GM12878 (cell line): Measurements from ENCODE around the gene PLEKHF1. TPM values are rescaled to one million over a fixed set of nuclear protein-coding genes. Genes with fewer than 3 reads are reported as not detected.

Experiments used
- ATAC-seq: fragments of 200-7000 bp; cut with Tn5 transposase; 3 replicates; pipeline ENCODE4 v1.9.1; 2020; ENCODE audit warnings: mild to moderate bottlenecking, moderate library complexity
- BruUV-seq: library from RNA; stranded (reverse); fragments of 400-500 nt; replicated peaks from 2 replicates; lab custom pipeline; 2021; lab: Mats Ljungman, UMichigan
- CTCF ChIA-PET: fragments of 300-600 bp; sonication (Branson Sonifier 250); formaldehyde crosslinking; extraction: SDS; loops from one replicate; lab custom pipeline; 2021; ENCODE audit warnings: inconsistent platforms; lab: Yijun Ruan, JAX
- POLR2A ChIA-PET: fragments of 350-600 bp; formaldehyde crosslinking; extraction: SDS; loops from one replicate; lab custom pipeline; 2021; ENCODE audit warnings: inconsistent platforms; lab: Charles Lee
- RAD21 ChIA-PET: fragments of 300-600 bp; sonication (Branson Sonifier 250); formaldehyde crosslinking; loops from one replicate; lab custom pipeline; 2023; ENCODE audit warnings: antibody characterized with exemption; ENCODE audit not compliant: unreplicated experiment; lab: Charles Lee
- SMC1A ChIA-PET: fragments of 300-600 bp; sonication (Branson Sonifier 250); formaldehyde crosslinking; loops from one replicate; lab custom pipeline; 2023; ENCODE audit not compliant: unreplicated experiment, uncharacterized antibody; lab: Charles Lee
- DNase-seq: peaks from one replicate; pipeline ENCODE4 v3.0.0-alpha.2; 2011; ENCODE audit warnings: low read depth, low spot score
- FAIRE-seq: peaks from 3 replicates; lab custom pipeline; 2011; peaks lifted over from hg19 to GRCh38; lab: Jason Lieb, UNC
- H2AFZ ChIP-seq: 2 replicates; pipeline ENCODE4 v1.6.0; 2011; ENCODE audit warnings: low read depth, low read length, control low read depth; ENCODE audit not compliant: control insufficient read depth
- H3K27ac ChIP-seq: 2 replicates; pipeline ENCODE4 v1.5.1; 2011; ENCODE audit warnings: control low read depth; ENCODE audit not compliant: control insufficient read depth, insufficient read depth
- H3K27me3 ChIP-seq, 2 experiments: replicated peaks in 1 of 2; 2 replicates each; pipeline versions ENCODE4 v1.6.0 to v1.6.1; 2011; ENCODE audit warnings: low read length in 1 of 2; ENCODE audit not compliant: control insufficient read depth in 2 of 2, insufficient read depth in 2 of 2
- H3K36me3 ChIP-seq, 2 experiments: 2 replicates each; pipeline ENCODE4 v1.5.1; 2011; ENCODE audit warnings: low read length in 1 of 2; ENCODE audit not compliant: control insufficient read depth in 2 of 2, insufficient read depth in 2 of 2
- H3K4me1 ChIP-seq: 2 replicates; pipeline ENCODE4 v1.6.1; 2011; ENCODE audit warnings: mild to moderate bottlenecking, low read length, moderate library complexity, mixed read lengths; ENCODE audit not compliant: control insufficient read depth, insufficient read depth
- H3K4me2 ChIP-seq: 2 replicates; pipeline ENCODE4 v1.6.0; 2011; ENCODE audit warnings: control low read depth; ENCODE audit not compliant: control insufficient read depth, insufficient read depth
- H3K4me3 ChIP-seq: fragments of 200-600 bp; sonication (generic); 2 replicates; pipeline ENCODE4 v1.5.1; 2016
- H3K79me2 ChIP-seq: 2 replicates; pipeline ENCODE4 v1.6.0; 2011; ENCODE audit warnings: low read length; ENCODE audit not compliant: control insufficient read depth, insufficient read depth
- H3K9ac ChIP-seq: 2 replicates; pipeline ENCODE4 v1.8.0; 2011; ENCODE audit warnings: low read length, control low read depth, mixed read lengths; ENCODE audit not compliant: control insufficient read depth, insufficient read depth
- H3K9me3 ChIP-seq: replicated peaks from 3 replicates; pipeline ENCODE4 v1.5.1; 2011; ENCODE audit warnings: mild to moderate bottlenecking, low read length; ENCODE audit not compliant: control insufficient read depth, insufficient read depth
- H4K20me1 ChIP-seq: 2 replicates; pipeline ENCODE4 v1.6.0; 2011; ENCODE audit not compliant: control insufficient read depth, insufficient read depth
- ATF7 ChIP-seq: fragments of 450-650 bp; IDR thresholded peaks from 2 replicates; pipeline ENCODE4 v1.6.1; 2016; ENCODE audit warnings: low read depth, mild to moderate bottlenecking
- CREM ChIP-seq: IDR thresholded peaks from 2 replicates; pipeline ENCODE4 v1.6.1; 2014; ENCODE audit warnings: antibody characterized with exemption, low read depth
- E2F8 ChIP-seq: fragments of 450-650 bp; IDR thresholded peaks from 2 replicates; pipeline ENCODE4 v1.6.1; 2018; ENCODE audit warnings: mild to moderate bottlenecking, low read depth, moderate library complexity; ENCODE audit not compliant: partially characterized antibody
- ESRRA ChIP-seq: IDR thresholded peaks from 2 replicates; pipeline ENCODE4 v1.6.1; 2012; ENCODE audit warnings: mild to moderate bottlenecking, low read length, improper control_type of control experiment
- FOXM1 ChIP-seq: IDR thresholded peaks from 2 replicates; pipeline ENCODE4 v1.6.1; 2012; ENCODE audit warnings: low read depth, mild to moderate bottlenecking, inconsistent platforms, low read length, moderate library complexity
- IKZF1 ChIP-seq: fragments of 450-650 bp; conservative IDR thresholded peaks from 2 replicates; pipeline ENCODE4 v1.6.1; 2017; ENCODE audit warnings: antibody characterized with exemption, mild to moderate bottlenecking
- IRF4 ChIP-seq: IDR thresholded peaks from 2 replicates; pipeline ENCODE4 v1.6.1; 2011; ENCODE audit warnings: low read depth, low read length
- JUNB ChIP-seq: IDR thresholded peaks from 2 replicates; pipeline ENCODE4 v1.6.1; 2016; ENCODE audit warnings: antibody characterized with exemption, mild to moderate bottlenecking
- MAX ChIP-seq: IDR thresholded peaks from 2 replicates; pipeline ENCODE4 v1.6.1; 2012; ENCODE audit warnings: low read depth, low read length, improper control_type of control experiment
- RUNX3 ChIP-seq: IDR thresholded peaks from 2 replicates; pipeline ENCODE4 v1.6.1; 2012; ENCODE audit warnings: low read length, inconsistent platforms
- ZNF207 ChIP-seq: fragments of 450-650 bp; IDR thresholded peaks from 2 replicates; pipeline ENCODE4 v1.6.1; 2014; ENCODE audit warnings: antibody characterized with exemption, mild to moderate bottlenecking, borderline replicate concordance
- ZNF24 ChIP-seq: fragments of 450-650 bp; IDR thresholded peaks from 2 replicates; pipeline ENCODE4 v1.6.1; 2017; ENCODE audit warnings: antibody characterized with exemption, mild to moderate bottlenecking
- ZNF384 ChIP-seq: IDR thresholded peaks from 2 replicates; pipeline ENCODE4 v1.6.1; 2012; ENCODE audit warnings: low read depth, mild to moderate bottlenecking, low read length, improper control_type of control experiment, borderline replicate concordance
- WGBS: methylation state at CpG from one replicate; pipeline ENCODE4 v1.1.6; 2016; ENCODE audit warnings: low lambda C conversion rate; ENCODE audit not compliant: insufficient replicate concordance, insufficient coverage; ENCODE audit errors: missing lambda C conversion rate; 5-methylcytosine and 5-hydroxymethylcytosine counted together
- in situ Hi-C: fragments of 300-500 bp; cut with MboI; formaldehyde crosslinking; loops from 9 replicates; pipeline ENCODE4 v1.14.3; 2018; ENCODE audit warnings: mixed read lengths
- intact Hi-C: fragments of 100-400 bp; cut with micrococcal nuclease; formaldehyde crosslinking; loops from one replicate; pipeline ENCODE4 v1.14.2; 2022; ENCODE audit not compliant: unreplicated experiment
- polyA plus RNA-seq, 11 experiments: library from polyadenylated mRNA; depleted of rRNA in 4 of 11; unstranded in 6 of 11; stranded (reverse) in 5 of 11; fragments of >200 nt; fragmentation: Nextera tagmentation in 4 of 11; fragmentation: Illumina TruSeq in 1 of 11; extraction: Ambion mirVana in 4 of 11; extraction: Trizol in 1 of 11; gene quantifications; 1 replicate in 1 of 11; 2 replicates in 10 of 11; pipeline versions ENCODE4 v1.2.1 to v1.2.3, GENCODE V29; 2011 to 2016; ENCODE audit warnings: inconsistent platforms in 2 of 11, missing spikeins in 2 of 11, low read depth in 1 of 11
- total RNA-seq, 4 experiments: library from RNA; depleted of rRNA in 3 of 4; stranded (reverse); fragments of >200 nt in 3 of 4; fragmentation: Illumina TruSeq in 1 of 4; extraction: Trizol in 1 of 4; gene quantifications; 2 replicates each; pipeline versions ENCODE4 v1.2.1 to v1.2.3, GENCODE V29; 2013 to 2021
- TF ChIP-seq, protein P1 (sequence below): IDR thresholded peaks from 2 replicates; pipeline ENCODE4 v1.6.1; 2012; ENCODE audit warnings: low read length, inconsistent platforms
- TF ChIP-seq, protein P2 (sequence below): fragments of 450-650 bp; IDR thresholded peaks from 2 replicates; pipeline ENCODE4 v1.6.1; 2018; ENCODE audit warnings: borderline replicate concordance, mild to moderate bottlenecking; ENCODE audit not compliant: partially characterized antibody

Gene PLEKHF1
- total and polyA plus RNA-seq, 10 of the 15 experiments (the other 5 are each of a cell fraction or from before 2014, with no cell fraction given): 0.10 to 20.3 (median 15.3) TPM

GRCh38 chr19:29704562-29705558 lies 39.6 kb downstream of the PLEKHF1 start:
- TF ChIP-seq MAX (no peak), ATF7 (peak; percentile 98), ESRRA (peak; percentile 97), CREM (0 out of 2 replicates have a peak, but pooled peaks have one; percentile 21), ZNF384 (peak; percentile 71; the same call in 1 of the 2 replicates), IRF4 (no peak), IKZF1 (0 out of 2 replicates have a peak, but pooled peaks have one; percentile 23), E2F8 (no peak), ZNF207 (no peak), FOXM1 (no peak), JUNB (0 out of 2 replicates have a peak, but pooled peaks have one; percentile 20), ZNF24 (0 out of 2 replicates have a peak, but pooled peaks have one; percentile 12), RUNX3 (no peak)
- TF ChIP-seq, protein P1, sequence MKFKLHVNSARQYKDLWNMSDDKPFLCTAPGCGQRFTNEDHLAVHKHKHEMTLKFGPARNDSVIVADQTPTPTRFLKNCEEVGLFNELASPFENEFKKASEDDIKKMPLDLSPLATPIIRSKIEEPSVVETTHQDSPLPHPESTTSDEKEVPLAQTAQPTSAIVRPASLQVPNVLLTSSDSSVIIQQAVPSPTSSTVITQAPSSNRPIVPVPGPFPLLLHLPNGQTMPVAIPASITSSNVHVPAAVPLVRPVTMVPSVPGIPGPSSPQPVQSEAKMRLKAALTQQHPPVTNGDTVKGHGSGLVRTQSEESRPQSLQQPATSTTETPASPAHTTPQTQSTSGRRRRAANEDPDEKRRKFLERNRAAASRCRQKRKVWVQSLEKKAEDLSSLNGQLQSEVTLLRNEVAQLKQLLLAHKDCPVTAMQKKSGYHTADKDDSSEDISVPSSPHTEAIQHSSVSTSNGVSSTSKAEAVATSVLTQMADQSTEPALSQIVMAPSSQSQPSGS: peak; percentile 64
- TF ChIP-seq, protein P2, sequence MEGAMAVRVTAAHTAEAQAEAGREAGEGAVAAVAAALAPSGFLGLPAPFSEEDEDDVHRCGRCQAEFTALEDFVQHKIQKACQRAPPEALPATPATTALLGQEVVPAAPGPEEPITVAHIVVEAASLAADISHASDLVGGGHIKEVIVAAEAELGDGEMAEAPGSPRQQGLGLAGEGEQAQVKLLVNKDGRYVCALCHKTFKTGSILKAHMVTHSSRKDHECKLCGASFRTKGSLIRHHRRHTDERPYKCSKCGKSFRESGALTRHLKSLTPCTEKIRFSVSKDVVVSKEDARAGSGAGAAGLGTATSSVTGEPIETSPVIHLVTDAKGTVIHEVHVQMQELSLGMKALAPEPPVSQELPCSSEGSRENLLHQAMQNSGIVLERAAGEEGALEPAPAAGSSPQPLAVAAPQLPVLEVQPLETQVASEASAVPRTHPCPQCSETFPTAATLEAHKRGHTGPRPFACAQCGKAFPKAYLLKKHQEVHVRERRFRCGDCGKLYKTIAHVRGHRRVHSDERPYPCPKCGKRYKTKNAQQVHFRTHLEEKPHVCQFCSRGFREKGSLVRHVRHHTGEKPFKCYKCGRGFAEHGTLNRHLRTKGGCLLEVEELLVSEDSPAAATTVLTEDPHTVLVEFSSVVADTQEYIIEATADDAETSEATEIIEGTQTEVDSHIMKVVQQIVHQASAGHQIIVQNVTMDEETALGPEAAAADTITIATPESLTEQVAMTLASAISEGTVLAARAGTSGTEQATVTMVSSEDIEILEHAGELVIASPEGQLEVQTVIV: no peak
- Histone ChIP-seq H3K4me2 (peak overlapping the region; percentile 36), H3K9ac (peak overlapping the region; percentile 29; the same call in 1 of the 2 replicates), H3K4me3 (no peak overlapping the region), H4K20me1 (no peaks in the 10 kb centered on the region), H2AFZ (no peak overlapping the region; the same call in 1 of the 2 replicates), H3K36me3 (peaks cover 4 to 8% of the 10 kb centered on the region in 2 experiments; a peak in 3 of 4 replicates), H3K79me2 (peaks cover 1% of the 10 kb centered on the region; the same call in 1 of the 2 replicates), H3K9me3 (no peaks in the 10 kb centered on the region), H3K27me3 (no peaks in the 10 kb centered on the region), H3K27ac (peak overlapping the region; percentile 79), H3K4me1 (peaks cover 17% of the 10 kb centered on the region)
- ChIA-PET POLR2A (interaction anchor here (0.9 to 1.7 kb wide), 2 partner anchors 12 to 38 kb away, joined by 3 to 4 read pairs; no protein-coding TSS in a partner anchor), SMC1A (interaction anchor here (1.0 to 1.3 kb wide), 4 partner anchors 12 to 95 kb away, joined by 3 to 4 read pairs (median 4); no protein-coding TSS in a partner anchor), RAD21 (interaction anchor here (1.1 to 3.0 kb wide), 3 partner anchors 11 to 94 kb away, joined by 3 to 16 read pairs (median 4); partner anchors contain the start of gene C19orf12), CTCF (interaction anchor here (0.9 to 3.3 kb wide), 5 partner anchors 12 to 98 kb away, joined by 3 to 13 read pairs (median 5); no protein-coding TSS in a partner anchor)
- no TSS peak for BruUV-seq
- peak; percentile 92 for ATAC-seq
- peak; percentile 42 for DNase-seq
- in situ Hi-C loops (loop anchor here (25.0 kb wide), 1 partner anchor 493 kb away; the partner anchor contains the start of gene UQCRFS1), intact Hi-C loops (no loop called here)
- peak; percentile 44 for FAIRE-seq
- 84% methylated on average over 14 of the region's 14 CpGs for WGBS
